ENCODE results near the gene ALOX15.
"Not testable (repeated sequence)": the region's sequence is repeated elsewhere in the genome, so short reads cannot be mapped to it uniquely, and the experiment has no call there.

ALOX15 gene

DNA sequence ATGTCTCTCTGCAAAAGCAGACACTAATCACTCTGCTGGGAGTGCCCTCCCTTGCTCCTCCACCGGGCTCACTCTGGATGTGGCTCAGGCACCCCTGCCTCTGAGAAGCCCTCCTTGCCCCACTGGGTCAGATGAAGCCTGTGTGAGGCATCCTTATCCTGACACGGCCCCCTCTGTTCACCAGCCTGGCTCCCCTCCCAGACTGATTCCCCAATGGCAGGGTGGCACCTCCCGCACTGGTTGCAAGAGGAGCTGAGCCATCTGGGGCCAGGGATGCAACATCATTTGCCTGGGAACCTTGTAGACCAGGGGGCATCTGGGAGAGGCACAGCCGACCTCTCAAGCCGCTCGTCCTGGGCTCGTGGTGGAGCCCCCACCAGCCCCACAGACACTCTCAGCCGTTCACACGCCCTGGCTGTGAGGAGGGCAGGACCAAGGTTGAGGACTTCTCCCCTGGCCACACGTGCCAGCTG, 50.5 kb downstream of the ALOX15 start:
- no peak for DNase-seq

- DNase-seq, result not testable (repeated sequence)
These were observed 51.4 kb downstream of the ALOX15 start for GRCh38 chr17:4590042-4590441.

GRCh38 chr17:4588898-4589625, 52.4 kb downstream of the ALOX15 start:
- DNase-seq, result no peak

GRCh38 chr17:4588391-4588790, 53.1 kb downstream of the ALOX15 start:
- no peak for DNase-seq

DNA sequence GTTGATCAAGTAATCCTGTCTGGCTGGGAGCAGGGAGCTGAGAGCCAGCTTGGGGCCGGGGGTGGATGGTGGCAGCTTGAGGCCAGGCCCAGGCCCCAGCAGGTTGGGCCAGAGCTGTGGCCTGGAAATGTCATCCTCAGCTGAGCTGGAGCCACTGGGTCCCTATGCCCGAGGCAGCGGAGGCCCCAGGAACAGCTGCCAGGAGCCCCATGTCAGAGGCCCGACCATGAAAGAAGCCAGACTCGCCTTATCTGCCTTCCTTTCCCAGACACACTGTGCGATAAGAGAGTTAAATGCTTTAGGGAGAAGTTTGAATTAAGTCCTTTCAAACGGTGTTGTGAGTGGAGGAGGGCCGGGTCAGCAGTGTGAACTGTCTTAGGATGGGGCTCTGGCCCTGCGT, 53.7 kb downstream of the ALOX15 start:
- DNase-seq, result no peak

DNA sequence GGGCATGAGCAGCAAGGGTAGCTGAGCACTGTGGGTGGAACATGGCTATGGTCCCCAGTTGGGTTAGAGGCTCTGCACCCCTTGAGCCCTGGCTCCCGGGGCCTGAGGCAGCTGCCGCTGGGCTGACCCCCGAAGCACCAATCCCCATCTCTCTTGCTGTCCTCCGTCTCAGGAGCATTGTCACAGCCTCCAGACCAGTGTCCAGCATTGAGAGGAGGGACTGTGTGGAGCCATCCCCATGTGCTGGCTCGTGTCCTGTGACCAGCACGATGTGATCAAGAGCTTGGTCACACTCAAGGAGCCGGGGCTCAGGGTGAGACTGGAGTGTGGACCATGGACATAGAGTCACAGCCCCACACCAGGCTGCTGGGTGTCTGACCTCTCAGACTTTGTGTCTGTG, 54.3 kb downstream of the ALOX15 start:
- no peak for DNase-seq

- no peak for DNase-seq
These were observed 55.4 kb downstream of the ALOX15 start for GRCh38 chr17:4586043-4586442.

- DNase-seq, result no peak
These were observed 55.9 kb downstream of the ALOX15 start for GRCh38 chr17:4585638-4585994.

GRCh38 chr17:4584917-4585637, 56.4 kb downstream of the ALOX15 start:
- DNase-seq, result no peak

DNA sequence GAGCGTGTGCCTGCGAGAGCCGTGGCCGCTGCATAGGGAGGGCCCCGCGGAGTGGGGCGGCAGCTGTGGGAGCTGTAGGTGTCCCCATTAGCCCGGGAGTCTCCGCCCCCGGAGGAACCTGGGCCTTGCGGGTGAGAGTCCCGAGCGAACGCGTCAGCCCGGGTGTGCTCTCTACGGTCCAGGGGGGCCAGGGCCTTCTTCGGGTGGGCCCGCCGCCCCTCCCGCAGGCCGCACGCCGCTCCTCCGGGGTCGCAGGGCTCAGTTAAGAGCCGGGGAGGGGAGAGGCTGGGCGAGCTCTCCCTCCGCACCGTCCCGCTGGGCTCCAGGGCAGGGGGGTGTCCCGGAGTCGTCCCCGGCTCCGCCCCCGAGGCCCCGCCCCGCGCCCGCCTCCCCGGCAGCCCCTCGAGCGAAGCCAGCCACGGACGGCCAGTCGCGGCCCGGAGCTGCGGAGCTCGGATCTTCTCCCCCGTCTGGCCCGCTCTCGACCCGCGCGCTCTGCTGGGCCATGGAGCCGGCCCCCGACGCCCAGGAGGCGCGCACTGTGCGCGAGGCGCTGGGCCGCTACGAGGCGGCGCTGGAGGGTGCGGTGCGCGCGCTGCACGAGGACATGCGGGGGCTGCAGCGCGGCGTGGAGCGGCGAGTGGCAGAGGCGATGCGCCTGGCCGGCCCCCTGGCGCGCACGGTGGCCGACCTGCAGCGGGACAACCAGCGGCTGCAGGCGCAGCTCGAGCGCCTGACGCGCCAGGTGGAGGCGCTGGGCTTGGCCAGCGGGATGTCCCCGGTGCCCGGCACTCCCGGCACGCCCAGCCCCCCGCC, 57.2 kb downstream of the ALOX15 start, which contains the start of gene SMTNL2:
Gene SMTNL2 (plus strand): TSS at position 429 of the 816 bp plus-strand sequence. CDS start 77 bp downstream, at position 506.
- no peak for DNase-seq

DNA sequence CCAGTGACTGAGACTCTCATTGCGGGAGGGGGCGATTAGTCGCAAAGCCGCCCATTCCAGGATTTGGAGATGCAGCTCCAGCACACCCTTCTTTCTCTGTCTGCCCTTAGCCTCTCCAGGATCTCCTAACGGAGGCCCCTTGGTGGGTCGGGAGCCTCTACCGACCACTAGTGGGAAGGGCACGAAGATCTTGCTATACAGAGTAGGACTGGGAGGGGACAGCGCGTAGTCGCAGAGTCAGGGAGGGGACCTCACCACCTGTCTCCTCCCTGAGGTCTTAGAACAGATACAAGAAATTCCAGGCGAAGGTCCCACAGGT, 57.7 kb downstream of the ALOX15 start:
- no peak for DNase-seq

DNA sequence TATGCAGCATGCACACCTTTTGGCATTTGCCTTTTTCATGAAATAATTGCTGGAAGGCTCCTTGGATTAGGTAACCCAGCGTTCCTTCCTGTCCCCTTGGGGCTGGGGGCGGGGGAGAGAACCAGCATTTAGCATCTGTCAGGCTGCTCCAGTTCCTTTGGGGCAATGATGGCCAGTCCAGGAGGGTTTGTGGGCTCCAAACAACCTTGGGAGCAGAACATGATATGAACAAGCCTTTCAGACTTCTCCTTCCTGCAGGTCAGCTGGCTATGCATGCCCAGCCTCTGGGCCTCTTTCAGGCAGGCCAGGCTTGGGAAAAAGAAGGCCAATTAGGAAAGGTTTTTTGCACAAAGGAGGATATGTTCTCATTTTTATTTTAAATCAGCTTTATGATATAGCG, 58.3 kb downstream of the ALOX15 start:
- no peak for DNase-seq

DNA sequence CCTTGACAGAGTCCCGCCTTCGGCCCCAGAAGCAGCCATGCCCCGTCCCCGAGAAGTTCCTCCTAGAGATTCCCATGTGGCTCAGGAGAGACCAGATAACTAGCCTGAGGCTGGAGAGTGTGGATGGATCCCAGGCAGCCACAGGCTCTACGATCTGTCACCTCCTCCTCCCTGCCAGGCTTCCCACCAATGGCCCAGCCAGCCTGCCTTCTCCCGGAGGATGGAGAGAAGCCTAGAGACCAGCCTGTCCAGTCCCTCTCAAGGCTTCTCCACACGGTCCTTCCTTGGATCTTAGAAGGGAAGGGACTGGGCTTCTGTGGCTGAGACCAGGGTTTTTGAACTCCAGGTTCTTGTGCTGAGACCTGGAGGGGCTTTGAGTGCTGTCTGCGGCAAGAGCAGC, 58.8 kb downstream of the ALOX15 start:
- DNase-seq, result no peak

DNA sequence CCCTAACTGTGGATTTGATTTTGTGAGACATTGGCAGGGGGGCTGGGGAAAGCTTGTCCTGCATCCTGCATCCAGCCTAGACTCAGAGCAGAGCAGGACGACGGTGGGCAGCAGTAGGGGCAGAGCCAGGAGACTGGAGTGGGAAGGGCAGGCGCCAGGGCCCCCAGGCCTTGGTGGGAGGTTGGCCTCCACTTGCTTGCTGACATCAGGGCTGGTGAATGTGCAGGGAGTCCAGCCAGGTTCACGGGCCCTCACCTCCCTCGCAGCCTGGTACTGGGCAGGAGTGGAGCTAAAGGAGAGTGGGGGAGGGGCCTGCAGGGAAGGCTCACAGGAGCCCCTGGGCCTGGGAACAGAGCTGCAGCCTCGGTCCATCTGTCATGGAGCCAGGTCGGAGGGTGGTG, 59.4 kb downstream of the ALOX15 start:
- DNase-seq, result no peak
